Activated CD4-positive, alpha-beta T cell treated with anti-CD3 and anti-CD28 coated beads, Interleukin-2, amount 10 ng/mL, durations not matched to agents 24 days and 14 days (primary cell): ENCODE results near the gene PGAM1. TPM values are rescaled to one million over a fixed set of nuclear protein-coding genes. Genes with fewer than 3 reads are reported as not detected.

Experiments used
- DNase-seq: peaks from one replicate; pipeline ENCODE4 v3.0.0; 2022
- H3K27ac Mint-ChIP-seq: one replicate; pipeline ENCODE4 v1.8.0; 2022; ENCODE audit warnings: mild to moderate bottlenecking, mixed read lengths
- H3K27me3 Mint-ChIP-seq: one replicate; pipeline ENCODE4 v1.8.0; 2022; ENCODE audit warnings: mixed read lengths
- H3K36me3 Mint-ChIP-seq: one replicate; pipeline ENCODE4 v1.8.0; 2022; ENCODE audit warnings: low read depth, mild to moderate bottlenecking, mixed read lengths
- H3K4me1 Mint-ChIP-seq: one replicate; pipeline ENCODE4 v1.8.0; 2021; ENCODE audit warnings: mixed read lengths
- H3K4me3 Mint-ChIP-seq: one replicate; pipeline ENCODE4 v1.8.0; 2022; ENCODE audit warnings: mild to moderate bottlenecking, moderate library complexity, mixed read lengths
- H3K9me3 Mint-ChIP-seq: one replicate; pipeline ENCODE4 v1.8.0; 2021; ENCODE audit warnings: mixed read lengths
- intact Hi-C: fragments of 100-400 bp; cut with micrococcal nuclease; formaldehyde crosslinking; loops from one replicate; pipeline ENCODE4 v1.15.1; 2023
- total RNA-seq: library from RNA; stranded (reverse); gene quantifications from 2 replicates; pipeline ENCODE4 v1.2.3, GENCODE V29; 2022

PGAM1 gene
- total RNA-seq, 1 donor from 2014 or later = 1,086 TPM

GRCh38 chr10:97426776-97427570, 982 bp downstream of the PGAM1 start:
- Mint-ChIP-seq H3K4me3 (peak overlapping the region; percentile 94), H3K36me3 (peaks cover 56% of the 10 kb centered on the region), H3K4me1 (peaks cover 43% of the 10 kb centered on the region), H3K9me3 (no peaks in the 10 kb centered on the region), H3K27me3 (peaks cover 2% of the 10 kb centered on the region), H3K27ac (peak overlapping the region; percentile 96)
- peak; percentile 75 for DNase-seq
- intact Hi-C loops = loop anchor here (5.0 to 10.0 kb wide), 3 partner anchors 215 to 592 kb away; partner anchors contain the start of genes LCOR, PI4K2A and ZFYVE27

GRCh38 chr10:97427571-97428179, 1.7 kb downstream of the PGAM1 start:
- H3K9me3 Mint-ChIP-seq = no peaks in the 10 kb centered on the region
- H3K36me3 Mint-ChIP-seq = peaks cover 59% of the 10 kb centered on the region

GRCh38 chr10:97428572-97428981, 2.6 kb downstream of the PGAM1 start:
- no peaks in the 10 kb centered on the region for H3K9me3 Mint-ChIP-seq
- intact Hi-C loops = loop anchor here (1.0 to 10.0 kb wide), 7 partner anchors 16 to 594 kb away; partner anchors contain the start of genes LCOR, MMS19, PI4K2A and RRP12
- peak overlapping the region; percentile 94 for H3K27ac Mint-ChIP-seq
- H3K27me3 Mint-ChIP-seq = peaks cover 2% of the 10 kb centered on the region
- H3K4me3 Mint-ChIP-seq = peak overlapping the region; percentile 91
- peaks cover 35% of the 10 kb centered on the region for H3K4me1 Mint-ChIP-seq
- DNase-seq = peak; percentile 77
- peaks cover 64% of the 10 kb centered on the region for H3K36me3 Mint-ChIP-seq

More at GRCh38 chr10:97427571-97428179, 1.7 kb downstream of the PGAM1 start:
- peak overlapping the region; percentile 94 for H3K4me3 Mint-ChIP-seq
- DNase-seq = peak; percentile 76
- peak overlapping the region; percentile 96 for H3K27ac Mint-ChIP-seq
- H3K27me3 Mint-ChIP-seq = peaks cover 2% of the 10 kb centered on the region
- H3K4me1 Mint-ChIP-seq = peaks cover 43% of the 10 kb centered on the region
- intact Hi-C loops = loop anchor here (1.0 to 10.0 kb wide), 7 partner anchors 17 to 593 kb away; partner anchors contain the start of genes LCOR, MMS19, PI4K2A and RRP12

- peak overlapping the region; percentile 69 for H3K27ac Mint-ChIP-seq
- H3K9me3 Mint-ChIP-seq = no peaks in the 10 kb centered on the region
- H3K36me3 Mint-ChIP-seq = peaks cover 60% of the 10 kb centered on the region
- H3K4me1 Mint-ChIP-seq = peaks cover 11% of the 10 kb centered on the region
- no peak for DNase-seq
- intact Hi-C loops = no loop called here
- no peaks in the 10 kb centered on the region for H3K27me3 Mint-ChIP-seq
- H3K4me3 Mint-ChIP-seq = no peak overlapping the region
Observed at GRCh38 chr10:97434055-97434454, 8.1 kb downstream of the PGAM1 start.

- intact Hi-C loops = no loop called here
- H3K27me3 Mint-ChIP-seq = no peaks in the 10 kb centered on the region
- no peaks in the 10 kb centered on the region for H3K9me3 Mint-ChIP-seq
- H3K4me3 Mint-ChIP-seq = no peak overlapping the region
- no peak for DNase-seq
- H3K27ac Mint-ChIP-seq = peak overlapping the region; percentile 69
- peaks cover 58% of the 10 kb centered on the region for H3K36me3 Mint-ChIP-seq
- H3K4me1 Mint-ChIP-seq = peaks cover 7% of the 10 kb centered on the region
Observed at GRCh38 chr10:97434557-97434956, 8.6 kb downstream of the PGAM1 start.

GRCh38 chr10:97435211-97435610, 9.2 kb downstream of the PGAM1 start:
- Mint-ChIP-seq H3K36me3 (peaks cover 55% of the 10 kb centered on the region), H3K4me1 (peaks cover 5% of the 10 kb centered on the region), H3K9me3 (no peaks in the 10 kb centered on the region), H3K27me3 (no peaks in the 10 kb centered on the region), H3K27ac (no peak overlapping the region), H3K4me3 (no peak overlapping the region)
- DNase-seq = no peak
- intact Hi-C loops = loop anchor here (1.0 kb wide), 1 partner anchor 10 kb away; no protein-coding TSS in a partner anchor

GRCh38 chr10:97442277-97442676, 16.3 kb downstream of the PGAM1 start:
- intact Hi-C loops = no loop called here
- Mint-ChIP-seq H3K36me3 (peaks cover 35% of the 10 kb centered on the region), H3K27ac (no peak overlapping the region), H3K4me1 (peaks cover 25% of the 10 kb centered on the region), H3K4me3 (no peak overlapping the region), H3K9me3 (no peaks in the 10 kb centered on the region), H3K27me3 (no peaks in the 10 kb centered on the region)
- DNase-seq = no peak

DNA sequence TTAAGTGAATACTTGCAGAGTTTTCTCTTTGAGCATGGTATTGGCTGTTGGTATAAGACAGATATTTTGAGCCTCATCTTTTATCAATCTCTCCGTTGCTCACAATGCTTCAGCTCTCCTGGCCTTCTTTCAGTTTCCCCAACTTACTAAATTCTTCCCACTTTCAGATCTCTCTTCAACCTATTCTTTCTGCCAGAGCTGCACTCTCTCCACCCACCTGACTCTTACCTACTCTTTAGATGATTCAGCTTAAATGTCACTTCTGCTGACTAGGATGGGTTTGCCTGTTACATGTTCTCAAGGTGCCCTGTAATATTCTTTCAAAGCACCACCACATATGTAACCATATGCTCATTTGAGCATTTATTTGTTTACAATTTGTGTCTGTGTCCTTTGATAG, 18.2 kb downstream of the PGAM1 start:
- Mint-ChIP-seq H3K4me3 (peak overlapping the region; percentile 95), H3K9me3 (no peaks in the 10 kb centered on the region), H3K27ac (peak overlapping the region; percentile 70), H3K36me3 (peaks cover 33% of the 10 kb centered on the region), H3K4me1 (peaks cover 38% of the 10 kb centered on the region), H3K27me3 (no peaks in the 10 kb centered on the region)
- DNase-seq = no peak
- intact Hi-C loops = loop anchor here (1.0 kb wide), 1 partner anchor 16 kb away; no protein-coding TSS in a partner anchor

DNA sequence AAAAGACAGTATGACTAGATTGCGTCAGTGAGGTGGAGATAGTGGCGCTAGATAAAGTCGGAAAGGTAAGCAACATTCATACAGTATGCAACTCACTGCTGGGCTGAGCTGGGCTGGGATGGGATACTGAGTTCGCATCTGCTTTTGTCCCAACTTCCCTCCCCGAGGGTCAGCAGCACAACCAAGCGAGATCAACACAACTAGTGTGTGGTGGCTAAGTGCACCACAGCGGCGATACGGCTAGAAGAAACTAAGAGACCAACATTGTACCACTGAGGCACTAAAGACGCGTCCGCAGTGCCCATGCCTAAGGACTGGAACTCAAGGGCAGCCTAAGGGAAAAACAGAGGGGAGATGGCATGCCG, 19.3 kb downstream of the PGAM1 start:
- Mint-ChIP-seq H3K4me1 (peaks cover 41% of the 10 kb centered on the region), H3K27ac (peak overlapping the region; percentile 70), H3K36me3 (peaks cover 31% of the 10 kb centered on the region), H3K4me3 (peak overlapping the region; percentile 95), H3K9me3 (no peaks in the 10 kb centered on the region), H3K27me3 (no peaks in the 10 kb centered on the region)
- DNase-seq = no peak
- intact Hi-C loops = loop anchor here (1.0 kb wide), 1 partner anchor 10 kb away; no protein-coding TSS in a partner anchor

DNA sequence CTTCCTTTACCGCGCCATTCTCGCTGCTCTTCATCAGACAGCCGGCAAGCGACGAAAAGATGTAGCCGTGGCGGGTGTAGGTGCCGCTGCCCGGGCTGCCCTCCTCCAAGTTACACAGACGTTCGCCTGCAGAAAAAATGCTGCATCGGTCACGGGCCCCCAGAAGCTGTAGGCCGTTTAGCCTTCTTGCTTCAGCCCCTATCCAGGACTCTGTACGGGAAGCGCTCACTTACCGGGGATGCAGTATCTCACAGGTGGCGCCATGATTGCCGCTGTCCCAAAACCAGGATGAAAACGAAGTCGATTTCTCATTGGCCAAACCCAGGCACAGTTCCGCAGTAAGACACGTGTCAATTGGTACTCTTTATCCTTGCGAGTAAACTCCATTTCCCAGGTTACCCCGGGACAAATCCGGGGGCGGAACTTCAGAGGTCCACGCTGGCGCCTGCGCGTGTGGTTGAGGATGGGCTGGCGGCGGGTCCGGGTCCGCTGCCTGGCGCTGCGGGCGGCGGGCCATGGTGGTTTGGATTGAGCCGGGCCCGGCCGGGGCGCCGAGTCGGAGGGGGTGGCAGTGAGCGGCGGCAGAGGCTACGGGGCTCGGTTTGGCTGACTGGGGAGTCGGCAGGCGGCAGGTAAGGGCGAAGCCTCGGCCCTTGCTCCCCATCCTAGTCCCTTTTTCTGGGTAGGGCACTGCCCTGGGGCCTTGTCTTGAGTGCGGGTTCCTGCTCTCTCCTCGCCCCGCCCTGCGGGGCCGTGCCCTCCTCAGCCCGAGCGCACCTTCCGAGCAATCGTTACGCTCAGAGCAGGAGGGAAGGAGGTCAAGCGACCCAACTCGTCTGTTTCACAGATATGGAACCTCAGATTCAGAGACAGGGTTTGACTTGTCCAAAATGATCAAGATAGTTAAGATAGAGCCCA, 20.0 kb downstream of the PGAM1 start, which contains the start of the genes EXOSC1 and ZDHHC16:
EXOSC1 (minus strand) TSS at position 285 of the 918 bp plus-strand sequence; CDS start at position 264, 21 bp downstream.
ZDHHC16 (plus strand) TSS at position 454 of the 918 bp plus-strand sequence. CDS start 5,501 bp downstream, outside the sequence.
- peak; percentile 98 for DNase-seq
- Mint-ChIP-seq H3K4me3 (peak within 1 kb of the TSS; percentile 95), H3K9me3 (no peaks in the 10 kb centered on the region), H3K36me3 (peaks cover 33% of the 10 kb centered on the region), H3K27me3 (no peaks in the 10 kb centered on the region), H3K27ac (peak within 1 kb of the TSS; percentile 70), H3K4me1 (peaks cover 47% of the 10 kb centered on the region)
- intact Hi-C loops = loop anchor here (1.0 kb wide), 4 partner anchors 11 to 52 kb away; partner anchors contain the start of genes MMS19, RRP12 and UBTD1

DNA sequence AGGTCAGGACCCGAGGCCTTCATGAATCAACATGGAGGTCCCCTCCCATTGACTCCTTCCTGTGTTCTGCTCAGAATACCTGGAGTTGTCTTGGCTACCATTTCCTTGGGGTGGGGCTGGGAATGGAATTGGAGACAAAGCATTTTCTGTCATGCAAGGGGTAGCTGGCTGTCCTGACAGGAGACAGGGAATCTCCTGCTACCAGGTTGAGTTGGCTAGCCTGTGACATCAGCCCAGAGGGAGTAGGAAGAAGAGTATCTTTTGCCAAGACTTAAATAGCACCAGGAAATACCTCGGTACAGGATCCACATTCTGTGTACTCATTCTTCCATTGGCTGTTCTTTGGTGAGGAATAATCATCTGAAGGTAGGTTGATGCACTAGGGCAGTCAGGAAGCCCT, 24.8 kb downstream of the PGAM1 start:
- no peaks in the 10 kb centered on the region for H3K9me3 Mint-ChIP-seq
- peak overlapping the region; percentile 29 for H3K27ac Mint-ChIP-seq
- no peak for DNase-seq
- H3K4me3 Mint-ChIP-seq = no peak overlapping the region
- H3K27me3 Mint-ChIP-seq = no peaks in the 10 kb centered on the region
- intact Hi-C loops = no loop called here
- peaks cover 43% of the 10 kb centered on the region for H3K36me3 Mint-ChIP-seq
- H3K4me1 Mint-ChIP-seq = peaks cover 51% of the 10 kb centered on the region

DNA sequence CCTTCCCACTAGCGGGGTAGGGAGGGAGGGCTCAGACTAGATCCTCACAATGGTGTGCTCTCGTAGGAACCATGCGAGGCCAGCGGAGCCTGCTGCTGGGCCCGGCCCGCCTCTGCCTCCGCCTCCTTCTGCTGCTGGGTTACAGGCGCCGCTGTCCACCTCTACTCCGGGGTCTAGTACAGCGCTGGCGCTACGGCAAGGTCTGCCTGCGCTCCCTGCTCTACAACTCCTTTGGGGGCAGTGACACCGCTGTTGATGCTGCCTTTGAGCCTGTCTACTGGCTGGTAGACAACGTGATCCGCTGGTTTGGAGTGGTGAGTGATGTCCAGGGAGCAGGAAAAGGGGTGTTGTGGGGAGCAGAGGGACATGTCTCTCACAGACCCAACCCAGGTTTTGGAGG, 25.6 kb downstream of the PGAM1 start:
- Mint-ChIP-seq H3K4me3 (no peak overlapping the region), H3K9me3 (no peaks in the 10 kb centered on the region), H3K36me3 (peaks cover 46% of the 10 kb centered on the region), H3K27me3 (no peaks in the 10 kb centered on the region), H3K27ac (no peak overlapping the region), H3K4me1 (peaks cover 48% of the 10 kb centered on the region)
- intact Hi-C loops = no loop called here
- no peak for DNase-seq

DNA sequence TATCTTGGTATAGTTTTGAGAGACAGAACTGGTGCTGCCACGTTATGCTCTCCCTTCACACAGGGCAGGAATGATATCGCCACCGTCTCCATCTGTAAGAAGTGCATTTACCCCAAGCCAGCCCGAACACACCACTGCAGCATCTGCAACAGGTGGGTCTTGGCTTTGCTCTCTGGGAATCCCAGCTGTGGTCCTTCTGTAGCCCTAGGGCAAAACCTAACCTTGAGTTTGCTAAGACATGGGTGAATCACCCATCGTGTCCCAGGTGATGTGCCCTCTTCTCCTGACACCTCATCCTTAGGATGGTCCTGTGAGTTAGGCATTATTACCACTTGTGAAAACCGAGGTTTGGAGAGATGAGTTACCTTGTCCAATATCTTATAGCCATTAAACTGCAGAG, 26.4 kb downstream of the PGAM1 start:
- Mint-ChIP-seq H3K4me3 (no peak overlapping the region), H3K36me3 (peaks cover 54% of the 10 kb centered on the region), H3K27me3 (no peaks in the 10 kb centered on the region), H3K27ac (no peak overlapping the region), H3K9me3 (no peaks in the 10 kb centered on the region), H3K4me1 (peaks cover 42% of the 10 kb centered on the region)
- no peak for DNase-seq
- intact Hi-C loops = no loop called here
